Neural progenitor cell (in vitro differentiated cells): Measurements from ENCODE around the gene MYOCOS. TPM values are rescaled to one million over a fixed set of nuclear protein-coding genes. Genes with fewer than 3 reads are reported as not detected.
"Not testable (repeated sequence)": the region's sequence is repeated elsewhere in the genome, so short reads cannot be mapped to it uniquely, and the experiment has no call there.

Experiments
- DNase-seq: peaks from one replicate; pipeline ENCODE4 v3.0.0-alpha.2; 2016; ENCODE audit warnings: low spot score
- H2AFZ ChIP-seq: fragments of 200-600 bp; sonication (generic); replicated peaks from 2 replicates; pipeline ENCODE4 v1.6.1; 2016; ENCODE audit warnings: antibody characterized with exemption
- H3F3A ChIP-seq: fragments of 200-600 bp; sonication (generic); 2 replicates; pipeline ENCODE4 v1.6.1; 2016; ENCODE audit warnings: antibody characterized with exemption, low read depth
- H3K27ac ChIP-seq: fragments of 200-600 bp; sonication (generic); 2 replicates; pipeline ENCODE4 v1.5.1; 2016; ENCODE audit warnings: mild to moderate bottlenecking
- H3K27me3 ChIP-seq: fragments of 200-600 bp; sonication (generic); 2 replicates; pipeline ENCODE4 v1.6.1; 2016; ENCODE audit warnings: mild to moderate bottlenecking, moderate library complexity
- H3K36me3 ChIP-seq: fragments of 200-600 bp; sonication (generic); 2 replicates; pipeline ENCODE4 v1.5.1; 2016
- H3K4me1 ChIP-seq: fragments of 200-600 bp; sonication (generic); 2 replicates; pipeline ENCODE4 v1.6.1; 2016; ENCODE audit warnings: mixed run types
- H3K4me2 ChIP-seq: fragments of 200-600 bp; sonication (generic); 2 replicates; pipeline ENCODE4 v1.6.1; 2016
- H3K4me3 ChIP-seq: fragments of 200-600 bp; sonication (generic); 2 replicates; pipeline ENCODE4 v1.5.1; 2016
- H3K79me2 ChIP-seq: fragments of 200-600 bp; sonication (generic); 2 replicates; pipeline ENCODE4 v1.6.1; 2016; ENCODE audit warnings: low read depth
- H3K9ac ChIP-seq: fragments of 200-600 bp; sonication (generic); 2 replicates; pipeline ENCODE4 v1.6.1; 2016
- H3K9me3 ChIP-seq: fragments of 200-600 bp; sonication (generic); 2 replicates; pipeline ENCODE4 v1.5.1; 2016; ENCODE audit warnings: low read depth
- H4K20me1 ChIP-seq: fragments of 200-600 bp; sonication (generic); 2 replicates; pipeline ENCODE4 v1.6.1; 2016; ENCODE audit warnings: low read depth
- H3K27ac Mint-ChIP-seq: 3 replicates; pipeline ENCODE4 v1.8.0; 2021; ENCODE audit warnings: mixed read lengths
- H3K27me3 Mint-ChIP-seq: 2 replicates; pipeline ENCODE4 v1.8.0; 2022; ENCODE audit warnings: low read depth, mild to moderate bottlenecking, inconsistent platforms, moderate library complexity, mixed read lengths; ENCODE audit not compliant: insufficient read depth
- H3K36me3 Mint-ChIP-seq: 3 replicates; pipeline ENCODE4 v1.8.0; 2021; ENCODE audit warnings: mixed read lengths
- H3K4me1 Mint-ChIP-seq: 3 replicates; pipeline ENCODE4 v1.8.0; 2021; ENCODE audit warnings: mixed read lengths
- H3K4me3 Mint-ChIP-seq: 3 replicates; pipeline ENCODE4 v1.8.0; 2021; ENCODE audit warnings: mild to moderate bottlenecking, moderate library complexity, mixed read lengths
- H3K9me3 Mint-ChIP-seq: 3 replicates; pipeline ENCODE4 v1.8.0; 2020; ENCODE audit warnings: mixed read lengths
- EZH2 ChIP-seq: fragments of 200-600 bp; sonication (generic); IDR thresholded peaks from 2 replicates; pipeline ENCODE4 v1.6.1; 2017; ENCODE audit warnings: antibody characterized with exemption, mild to moderate bottlenecking, moderate library complexity
- EZH2phosphoT487 ChIP-seq: fragments of 200-600 bp; sonication (generic); IDR thresholded peaks from 2 replicates; pipeline ENCODE4 v1.6.1; 2017; ENCODE audit warnings: antibody characterized with exemption
- total RNA-seq: library from RNA; depleted of rRNA; stranded (reverse); fragments of >200 nt; gene quantifications from 2 replicates; pipeline ENCODE4 v1.2.3, GENCODE V29; 2015; ENCODE audit warnings: low replicate concordance
- TF ChIP-seq, protein P1 (sequence below): fragments of 200-600 bp; sonication (generic); IDR thresholded peaks from 2 replicates; pipeline ENCODE4 v1.5.1; 2017; ENCODE audit warnings: antibody characterized with exemption, mild to moderate bottlenecking

Gene MYOCOS
- total RNA-seq, 1 donor from 2014 or later = not detected

DNA sequence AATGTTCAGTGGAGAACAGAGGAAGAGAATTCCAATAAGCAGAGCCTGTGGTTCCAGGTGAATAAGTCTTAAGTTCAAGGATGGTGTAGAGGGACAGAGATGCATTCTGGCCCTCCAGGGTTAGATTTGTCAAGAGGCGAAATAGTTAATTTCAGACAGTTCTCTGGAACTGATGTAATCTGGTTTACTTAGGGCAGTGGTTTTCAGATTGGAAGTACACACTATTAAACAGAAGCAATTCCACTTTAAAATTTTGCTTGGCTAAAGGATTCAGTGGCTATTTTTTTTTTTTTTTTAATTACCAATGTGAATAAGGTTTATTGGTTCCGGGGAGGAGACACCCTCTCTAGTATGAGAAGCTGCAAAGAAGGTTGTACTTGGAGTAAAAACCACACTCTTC is 25.3 kb upstream of the MYOCOS start:
- Histone ChIP-seq H3K36me3 (peaks cover 14% of the 10 kb centered on the region), H3K4me2 (no peak overlapping the region), H2AFZ (no peak overlapping the region), H4K20me1 (no peaks in the 10 kb centered on the region), H3K9ac (no peak overlapping the region), H3K9me3 (no peaks in the 10 kb centered on the region), H3K27me3 (no peaks in the 10 kb centered on the region), H3K4me3 (no peak overlapping the region), H3K79me2 (no peaks in the 10 kb centered on the region), H3F3A (peaks cover 5% of the 10 kb centered on the region), H3K27ac (no peak overlapping the region), H3K4me1 (no peaks in the 10 kb centered on the region)
- Mint-ChIP-seq H3K4me3 (no peak overlapping the region), H3K27ac (no peak overlapping the region), H3K27me3 (no peaks in the 10 kb centered on the region), H3K4me1 (peaks cover 4% of the 10 kb centered on the region), H3K36me3 (peaks cover 24% of the 10 kb centered on the region), H3K9me3 (no peaks in the 10 kb centered on the region)
- no peak for TF ChIP-seq EZH2phosphoT487
- TF ChIP-seq EZH2 = no peak
- TF ChIP-seq, protein P1, sequence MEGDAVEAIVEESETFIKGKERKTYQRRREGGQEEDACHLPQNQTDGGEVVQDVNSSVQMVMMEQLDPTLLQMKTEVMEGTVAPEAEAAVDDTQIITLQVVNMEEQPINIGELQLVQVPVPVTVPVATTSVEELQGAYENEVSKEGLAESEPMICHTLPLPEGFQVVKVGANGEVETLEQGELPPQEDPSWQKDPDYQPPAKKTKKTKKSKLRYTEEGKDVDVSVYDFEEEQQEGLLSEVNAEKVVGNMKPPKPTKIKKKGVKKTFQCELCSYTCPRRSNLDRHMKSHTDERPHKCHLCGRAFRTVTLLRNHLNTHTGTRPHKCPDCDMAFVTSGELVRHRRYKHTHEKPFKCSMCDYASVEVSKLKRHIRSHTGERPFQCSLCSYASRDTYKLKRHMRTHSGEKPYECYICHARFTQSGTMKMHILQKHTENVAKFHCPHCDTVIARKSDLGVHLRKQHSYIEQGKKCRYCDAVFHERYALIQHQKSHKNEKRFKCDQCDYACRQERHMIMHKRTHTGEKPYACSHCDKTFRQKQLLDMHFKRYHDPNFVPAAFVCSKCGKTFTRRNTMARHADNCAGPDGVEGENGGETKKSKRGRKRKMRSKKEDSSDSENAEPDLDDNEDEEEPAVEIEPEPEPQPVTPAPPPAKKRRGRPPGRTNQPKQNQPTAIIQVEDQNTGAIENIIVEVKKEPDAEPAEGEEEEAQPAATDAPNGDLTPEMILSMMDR = no peak
- DNase-seq = no peak

DNA sequence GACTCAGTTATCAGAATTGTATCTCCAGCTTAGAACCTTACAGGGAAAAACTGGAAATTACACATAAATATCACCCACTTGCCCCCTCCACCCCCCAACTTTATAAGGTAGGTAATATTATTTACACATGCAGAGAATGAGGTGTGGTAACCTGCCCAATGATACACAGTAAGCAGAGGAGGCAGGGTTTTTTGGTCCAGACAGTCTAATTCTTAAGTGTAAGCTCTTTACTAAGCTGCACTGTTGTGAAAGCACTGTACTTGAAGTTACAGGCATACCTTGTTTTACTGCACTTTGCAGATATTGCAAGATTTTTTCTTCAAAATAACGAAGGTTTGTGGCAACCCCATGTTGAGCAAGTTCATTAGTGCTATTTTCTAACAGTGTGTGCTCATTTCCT is 24.8 kb upstream of the MYOCOS start:
- no peak overlapping the region for H3K9ac ChIP-seq
- no peak for DNase-seq
- no peak overlapping the region for H3K4me3 ChIP-seq
- no peak overlapping the region for H2AFZ ChIP-seq
- H3K36me3 ChIP-seq = peaks cover 12% of the 10 kb centered on the region
- peaks cover 21% of the 10 kb centered on the region for H3K36me3 Mint-ChIP-seq
- no peaks in the 10 kb centered on the region for H3K4me1 ChIP-seq
- no peaks in the 10 kb centered on the region for H3K27me3 ChIP-seq
- no peak overlapping the region for H3K27ac Mint-ChIP-seq
- H3K4me2 ChIP-seq = no peak overlapping the region
- H3K27me3 Mint-ChIP-seq = no peaks in the 10 kb centered on the region
- TF ChIP-seq EZH2phosphoT487 (no peak), EZH2 (no peak)
- TF ChIP-seq, protein P1 = no peak
- no peaks in the 10 kb centered on the region for H4K20me1 ChIP-seq
- no peak overlapping the region for H3K4me3 Mint-ChIP-seq
- no peaks in the 10 kb centered on the region for H3K9me3 ChIP-seq
- no peak overlapping the region for H3K27ac ChIP-seq
- no peaks in the 10 kb centered on the region for H3K9me3 Mint-ChIP-seq
- H3F3A ChIP-seq = peaks cover 5% of the 10 kb centered on the region
- no peaks in the 10 kb centered on the region for H3K79me2 ChIP-seq
- H3K4me1 Mint-ChIP-seq = peaks cover 4% of the 10 kb centered on the region

DNA sequence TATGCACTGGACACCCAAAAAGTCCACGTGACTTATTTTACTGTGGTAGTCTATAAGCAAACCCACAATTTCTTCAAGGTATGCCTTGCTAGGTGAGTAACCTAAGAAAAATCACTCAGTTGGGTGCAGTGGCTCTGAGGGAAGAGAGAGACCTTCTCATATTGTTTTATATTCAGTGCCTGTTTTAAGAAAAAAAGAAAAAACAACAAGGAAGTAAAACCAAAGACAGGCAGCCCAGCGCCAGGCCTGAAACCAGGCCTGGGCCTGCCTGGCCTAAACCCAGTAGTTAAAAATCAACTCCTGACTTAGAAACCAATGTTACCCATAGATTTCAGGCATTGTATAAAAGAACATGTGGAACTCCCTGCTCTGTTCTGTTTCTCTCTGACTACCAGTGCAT is 21.7 kb upstream of the MYOCOS start:
- H3K27me3 Mint-ChIP-seq, H3K79me2 ChIP-seq, H4K20me1 ChIP-seq, H3K9me3 Mint-ChIP-seq, H3K4me2 ChIP-seq, H3K36me3 ChIP-seq, H3K4me1 ChIP-seq, H3K9me3 ChIP-seq, H3K4me3 Mint-ChIP-seq, DNase-seq, H3F3A ChIP-seq, H3K9ac ChIP-seq, H3K4me3 ChIP-seq, H3K27ac ChIP-seq, H3K27me3 ChIP-seq, H2AFZ ChIP-seq: not testable (repeated sequence)
- H3K27ac Mint-ChIP-seq = peak overlapping the region; percentile 76
- peaks cover 13% of the 10 kb centered on the region for H3K36me3 Mint-ChIP-seq
- H3K4me1 Mint-ChIP-seq = peaks cover 10% of the 10 kb centered on the region

DNA sequence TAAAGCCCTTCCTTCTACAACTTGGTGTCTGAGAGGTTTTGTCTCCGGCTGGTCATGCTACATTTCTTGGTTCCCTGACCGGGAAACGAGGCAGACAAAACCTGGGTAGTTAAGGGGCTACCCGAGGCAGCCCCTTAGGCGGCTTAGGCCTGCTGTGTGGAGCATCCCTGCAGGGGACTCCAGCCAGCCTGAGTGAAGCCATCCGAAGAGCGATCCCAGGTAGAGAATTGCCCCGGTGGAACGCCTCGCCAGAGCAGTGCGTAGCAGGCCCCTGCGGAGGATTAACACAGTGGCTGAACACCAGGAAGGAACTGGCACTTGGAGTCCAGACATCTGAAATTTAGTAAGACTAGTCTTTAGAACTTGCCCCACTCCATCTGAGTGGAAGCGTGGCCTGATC is 21.2 kb upstream of the MYOCOS start:
- no peak for TF ChIP-seq EZH2phosphoT487
- TF ChIP-seq, protein P1 = no peak
- DNase-seq = peak; percentile 11
- Mint-ChIP-seq H3K9me3 (no peaks in the 10 kb centered on the region), H3K27me3 (no peaks in the 10 kb centered on the region), H3K4me1 (peaks cover 10% of the 10 kb centered on the region), H3K27ac (no peak overlapping the region), H3K4me3 (no peak overlapping the region), H3K36me3 (peaks cover 13% of the 10 kb centered on the region)
- no peak overlapping the region for H3K4me3 ChIP-seq
- H3K4me2 ChIP-seq = no peak overlapping the region
- H3F3A ChIP-seq = no peaks in the 10 kb centered on the region
- H3K27ac ChIP-seq = no peak overlapping the region
- H4K20me1 ChIP-seq = no peaks in the 10 kb centered on the region
- H3K27me3 ChIP-seq = no peaks in the 10 kb centered on the region
- no peaks in the 10 kb centered on the region for H3K36me3 ChIP-seq
- H3K9ac ChIP-seq = no peak overlapping the region
- no peaks in the 10 kb centered on the region for H3K4me1 ChIP-seq
- no peaks in the 10 kb centered on the region for H3K9me3 ChIP-seq
- H2AFZ ChIP-seq = no peak overlapping the region
- no peaks in the 10 kb centered on the region for H3K79me2 ChIP-seq

DNA sequence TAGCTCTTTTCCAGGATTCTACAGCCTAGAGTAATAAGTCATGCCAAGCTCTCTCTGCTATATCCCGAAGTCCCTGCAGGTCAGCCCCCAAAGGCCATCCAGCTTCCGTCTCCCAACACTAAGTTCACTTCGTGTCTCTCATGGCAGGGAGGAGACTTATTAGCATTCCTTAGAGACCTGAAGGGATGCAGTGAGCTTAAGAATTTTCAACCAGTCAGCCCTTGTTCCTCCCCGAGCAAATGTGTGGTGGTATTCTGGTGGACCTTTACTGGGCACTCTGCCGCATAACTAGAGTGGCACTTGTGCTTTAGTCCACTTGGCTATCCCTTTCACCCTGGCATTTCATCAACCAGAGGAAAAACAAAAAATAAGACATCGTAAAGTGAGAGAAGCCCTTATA is 19.0 kb upstream of the MYOCOS start:
- not testable (repeated sequence) for H3K4me3 Mint-ChIP-seq, H3K4me3 ChIP-seq, H3K27me3 ChIP-seq, H4K20me1 ChIP-seq, H3K27me3 Mint-ChIP-seq, H3K4me1 ChIP-seq, H3K9me3 ChIP-seq, H3K36me3 Mint-ChIP-seq, H3K36me3 ChIP-seq, H3K79me2 ChIP-seq, H3K9me3 Mint-ChIP-seq, H3K27ac Mint-ChIP-seq, H3K27ac ChIP-seq, H3K4me2 ChIP-seq, H3F3A ChIP-seq, H3K9ac ChIP-seq
- peak; percentile 10 for DNase-seq
- peaks cover 17% of the 10 kb centered on the region for H3K4me1 Mint-ChIP-seq
- H2AFZ ChIP-seq = peak overlapping the region; percentile 31
